Measurements from ENCODE around the gene EEF1AKMT2.
A peak's percentile ranks its signal among the peaks of the same experiment; 100 is the strongest.

Gene EEF1AKMT2

DNA sequence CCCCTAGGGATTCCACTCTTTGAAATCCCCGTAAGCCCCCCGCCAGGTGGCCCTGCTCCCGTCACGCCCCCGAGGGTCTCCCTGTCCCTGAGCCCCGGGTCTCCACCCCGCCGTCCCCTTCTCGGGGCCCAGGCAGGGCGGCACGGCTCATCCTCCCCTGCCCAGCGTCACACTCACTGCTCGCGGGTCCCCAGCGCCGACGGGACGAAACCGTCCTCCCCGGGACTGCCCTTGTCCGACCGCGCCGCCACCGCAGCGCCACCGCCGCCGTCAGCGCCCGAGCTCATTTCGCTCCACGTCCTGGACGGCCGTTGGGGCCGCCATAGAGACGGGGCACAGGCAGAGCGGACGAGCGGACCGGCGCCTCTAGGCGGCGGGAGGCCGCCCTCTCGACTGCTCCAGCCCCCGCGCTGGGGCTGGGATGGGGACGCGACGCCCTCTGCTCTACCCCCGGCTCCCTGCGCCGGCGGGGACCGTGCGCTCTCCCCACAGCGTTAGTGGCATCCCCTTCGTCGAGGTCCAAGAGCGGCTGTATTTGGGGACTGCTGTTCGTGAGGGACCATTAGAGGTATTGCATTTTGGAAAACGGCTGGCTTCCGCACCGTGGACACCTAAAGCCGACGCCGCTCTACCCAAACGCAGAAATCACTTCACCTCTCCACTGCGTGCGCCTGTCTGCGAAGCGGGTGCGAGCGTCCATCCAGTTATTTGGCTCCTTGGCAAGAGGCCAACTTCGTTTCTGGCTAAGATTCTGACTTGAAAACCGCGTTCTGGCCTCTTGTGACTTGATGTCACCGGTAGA, at the start of gene EEF1AKMT2:
EEF1AKMT2 (minus strand) TSS at position 341 of the 802 bp plus-strand sequence; CDS start at position 287, 54 bp downstream.
- H3K27ac ChIP-seq = peak within 1 kb of the TSS; percentile 78
- TF ChIP-seq CTCF (IDR thresholded peaks at IDR 0.05) (peak; percentile 42), ZFX (IDR thresholded peaks at IDR 0.05; ENCODE audit: borderline replicate concordance) (no peak)

DNA sequence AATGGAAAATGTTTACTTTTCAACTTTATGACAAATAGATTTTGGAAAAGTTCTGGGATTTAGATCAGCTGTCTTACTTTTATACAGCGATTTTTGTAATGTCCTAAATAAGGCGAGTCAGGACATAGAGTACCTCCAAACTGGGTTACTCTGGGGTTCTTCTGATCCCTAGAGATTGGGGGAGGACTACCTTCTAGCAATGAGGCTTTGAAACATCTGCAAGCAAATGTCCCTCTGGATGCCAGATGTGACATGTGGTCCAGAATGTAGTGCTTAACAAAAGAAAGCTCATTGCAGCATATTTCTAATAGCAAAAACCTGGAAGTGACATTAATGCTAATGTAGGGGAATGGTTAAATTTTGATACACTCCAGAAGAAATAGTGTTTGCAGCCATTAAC, 46.0 kb upstream of the EEF1AKMT2 start:
- TF ChIP-seq CTCF (IDR thresholded peaks at IDR 0.05) = no peak
- TF ChIP-seq ZFX (IDR thresholded peaks at IDR 0.05; ENCODE audit: borderline replicate concordance) = no peak
- no peak overlapping the region for H3K27ac ChIP-seq

DNA sequence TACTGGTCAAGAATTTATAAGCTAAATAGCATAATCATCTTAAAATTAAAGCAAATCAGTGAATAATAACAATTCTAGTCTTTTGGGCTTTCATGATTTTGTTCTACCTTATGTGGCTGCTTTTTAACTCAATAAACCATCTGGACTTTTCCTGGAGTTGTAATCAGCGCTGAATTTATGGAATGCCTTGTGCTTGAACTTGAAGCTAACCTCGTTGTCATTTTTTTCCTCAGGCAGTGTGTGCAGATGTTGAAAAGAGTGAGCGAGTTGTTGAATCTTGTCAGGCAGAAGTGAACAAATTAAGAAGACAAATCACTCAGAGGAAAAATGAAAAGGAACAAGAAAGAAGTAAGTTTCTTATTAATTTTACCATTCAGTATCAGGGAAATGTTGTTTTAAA, 39.4 kb upstream of the EEF1AKMT2 start:
- no peak overlapping the region for H3K27ac ChIP-seq
- TF ChIP-seq CTCF (IDR thresholded peaks at IDR 0.05) (no peak), ZFX (IDR thresholded peaks at IDR 0.05; ENCODE audit: borderline replicate concordance) (no peak)

DNA sequence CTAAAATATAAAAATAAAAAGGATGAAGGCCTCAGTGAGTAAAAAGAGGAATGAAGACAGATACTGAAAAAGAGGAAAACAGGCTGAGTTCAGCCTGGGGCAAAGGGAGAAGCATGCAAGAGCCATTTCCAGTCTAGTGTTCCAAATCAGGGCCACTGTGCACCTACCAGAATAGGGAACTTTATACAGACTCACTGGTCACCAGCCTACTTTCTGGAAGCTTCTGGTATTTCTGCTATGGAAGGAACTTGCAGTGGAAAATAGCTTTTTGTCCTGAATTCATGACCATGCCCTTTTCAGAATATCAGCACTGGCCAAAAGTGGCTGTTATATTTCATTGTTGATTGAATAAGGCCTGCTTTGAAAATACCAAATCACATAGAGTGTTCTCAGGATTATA, 38.8 kb upstream of the EEF1AKMT2 start:
- no peak overlapping the region for H3K27ac ChIP-seq
- no peak for TF ChIP-seq ZFX (IDR thresholded peaks at IDR 0.05; ENCODE audit: borderline replicate concordance)
- TF ChIP-seq CTCF (IDR thresholded peaks at IDR 0.05) = no peak

DNA sequence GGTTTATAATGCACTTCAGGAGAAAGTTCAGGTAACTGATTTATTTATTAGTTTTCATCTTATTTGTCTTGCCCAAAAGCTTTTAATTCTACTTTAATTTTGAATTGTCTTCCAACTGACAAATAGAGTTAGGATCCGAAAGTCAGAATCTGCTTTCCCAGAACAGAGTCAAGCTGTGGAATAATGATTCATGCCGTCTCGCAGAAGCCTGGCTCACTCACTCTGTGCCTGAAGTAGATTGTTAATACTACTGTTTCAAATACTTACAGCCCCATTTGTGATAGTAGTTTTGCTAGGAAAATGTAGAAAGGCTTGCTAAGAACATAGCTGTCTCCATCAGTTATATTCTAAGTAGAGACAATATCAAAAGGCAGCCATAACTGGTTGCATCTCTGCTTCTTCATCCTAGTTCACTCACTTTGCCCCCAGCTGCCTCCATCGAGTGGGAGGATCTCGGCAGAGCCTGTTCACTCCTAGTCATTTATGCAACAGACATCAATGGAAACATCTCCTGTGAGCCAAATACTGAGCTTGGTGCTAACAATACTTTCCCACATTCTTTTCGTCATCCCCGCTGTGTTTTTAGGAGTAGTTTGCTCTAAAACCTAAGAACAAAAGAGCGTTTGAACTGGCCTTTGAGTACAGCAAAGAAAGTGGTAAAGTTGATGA, 37.9 kb upstream of the EEF1AKMT2 start:
- TF ChIP-seq ZFX (IDR thresholded peaks at IDR 0.05; ENCODE audit: borderline replicate concordance) (no peak), CTCF (IDR thresholded peaks at IDR 0.05) (no peak)
- no peak overlapping the region for H3K27ac ChIP-seq

DNA sequence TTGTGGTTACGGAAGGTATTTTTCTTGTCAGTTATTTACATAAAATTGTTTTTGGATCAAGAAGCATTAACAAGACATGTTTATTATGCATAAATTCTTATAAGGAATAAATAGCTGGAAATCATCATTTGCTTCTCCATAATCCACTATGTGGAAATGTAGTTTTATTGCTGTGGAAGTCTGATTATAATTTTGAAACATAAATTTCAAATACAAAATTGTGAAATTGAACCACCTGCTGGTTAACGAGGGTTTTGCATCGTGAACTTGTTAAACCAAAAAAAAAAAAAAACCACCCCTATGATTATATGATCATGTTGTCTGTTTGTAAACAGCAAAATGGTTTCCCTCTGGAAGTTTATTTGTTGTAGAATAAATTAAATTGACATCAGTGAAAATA, 35.8 kb upstream of the EEF1AKMT2 start:
- TF ChIP-seq CTCF (IDR thresholded peaks at IDR 0.05) (peak; percentile 62), ZFX (IDR thresholded peaks at IDR 0.05; ENCODE audit: borderline replicate concordance) (no peak)
- H3K27ac ChIP-seq = no peak overlapping the region

DNA sequence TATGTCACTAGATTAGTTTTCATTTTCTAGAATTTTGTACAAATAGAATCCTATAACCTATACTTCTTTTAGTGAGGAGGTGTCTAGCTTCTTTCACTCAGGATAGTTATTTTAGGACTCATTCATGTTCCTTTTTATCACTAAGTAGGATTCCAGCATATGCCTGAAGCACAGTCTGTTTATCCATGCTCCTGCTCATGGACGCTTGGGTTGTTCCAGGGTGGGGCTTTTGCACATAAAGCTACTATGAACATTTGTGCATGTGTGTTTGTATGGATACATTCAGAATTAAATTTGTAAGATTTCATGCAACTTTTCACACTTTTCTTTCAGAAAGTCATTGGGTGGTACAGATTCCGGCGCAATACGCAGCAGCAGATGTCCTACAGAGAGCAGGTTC, 34.6 kb upstream of the EEF1AKMT2 start:
- TF ChIP-seq ZFX (IDR thresholded peaks at IDR 0.05; ENCODE audit: borderline replicate concordance) = no peak
- TF ChIP-seq CTCF (IDR thresholded peaks at IDR 0.05) = no peak
- no peak overlapping the region for H3K27ac ChIP-seq
